ENCODE data around the gene PIP5K1B. TPM values are rescaled to one million over a fixed set of nuclear protein-coding genes. Genes with fewer than 3 reads are reported as not detected.

PIP5K1B gene
- total and polyA plus RNA-seq, 2 donors (not counting 3 experiments of a cell fraction or from before 2014, with no cell fraction given) = 0.27 TPM; not detected in 1

GRCh38 chr9:69046723-69047122 is 341.7 kb downstream of the PIP5K1B start:
- Histone ChIP-seq H2AFZ (ENCODE audit: low read depth, low read length) (no peak overlapping the region), H3K27me3 (ENCODE audit: control insufficient read depth in 2 of 2, insufficient read depth in 2 of 2, low read length in 2 of 2) (no peaks in the 10 kb centered on the region), H3K9ac (replicated peaks; ENCODE audit: extremely low read depth, insufficient read depth, low read length) (no peak overlapping the region), H3K36me3 (ENCODE audit: control insufficient read depth in 2 of 2, extremely low read depth in 1 of 2, insufficient read depth in 2 of 2, low read length in 2 of 2) (peaks cover 0 to 6% of the 10 kb centered on the region in 2 experiments), H3K27ac (ENCODE audit: insufficient read depth, low read depth, low read length) (no peak overlapping the region), H3K4me2 (ENCODE audit: insufficient read depth, low read length) (no peak overlapping the region), H3K79me2 (ENCODE audit: control insufficient read depth, insufficient read depth, low read length) (peaks cover 4% of the 10 kb centered on the region), H3K9me1 (replicated peaks; ENCODE audit: control insufficient read depth, extremely low read depth, insufficient read depth, low read length) (no peaks in the 10 kb centered on the region), H4K20me1 (replicated peaks; ENCODE audit: control insufficient read depth, extremely low read depth, insufficient read depth, low read length) (no peaks in the 10 kb centered on the region), H3K9me3 (replicated peaks; ENCODE audit: control insufficient read depth, insufficient read depth, low read length) (no peaks in the 10 kb centered on the region), H3K4me3 (replicated peaks in 1 of 3; ENCODE audit: insufficient read depth in 1 of 3, low read depth in 1 of 3, low read length in 3 of 3) (no peak overlapping the region), H3K4me1 (ENCODE audit: control insufficient read depth, extremely low read depth, insufficient read depth, low read length) (peaks cover 6% of the 10 kb centered on the region)
- ChIA-PET POLR2A (no interaction called here), CTCF (interaction anchor here (0.9 to 2.0 kb wide), 3 partner anchors 12 to 147 kb away, joined by 3 to 7 read pairs (median 4); partner anchors contain the start of gene FXN)
- dilution Hi-C loops (cut with MboI; ENCODE audit: extremely low pct_ligation_motif_present, low sequenced_read_pairs) = no loop called here
- FAIRE-seq (no peak), DNase-seq (ENCODE audit: low read depth, low spot score) (no peak)
- TF ChIP-seq MAX (IDR thresholded peaks at IDR 0.05; ENCODE audit: insufficient read depth, insufficient read length) = no peak
- TF ChIP-seq POLR2AphosphoS5 (IDR thresholded peaks at IDR 0.05; ENCODE audit: insufficient read depth, low read depth, low read length) = no peak
- TF ChIP-seq EZH2 (IDR thresholded peaks at IDR 0.05; ENCODE audit: borderline replicate concordance, low read depth, low read length, severe bottlenecking) = no peak
- TF ChIP-seq POLR2A (IDR thresholded peaks at IDR 0.05; ENCODE audit: low read depth, low read length) = no peak
- intact Hi-C loops (cut with micrococcal nuclease) = no loop called here
- BruUV-seq (replicated peaks) = no TSS peak

GRCh38 chr9:69047371-69047770 is 342.3 kb downstream of the PIP5K1B start:
- no TSS peak for BruUV-seq (replicated peaks)
- CTCF ChIA-PET = interaction anchor here (0.9 to 2.0 kb wide), 3 partner anchors 12 to 146 kb away, joined by 3 to 7 read pairs (median 4); partner anchors contain the start of gene FXN
- no peak for FAIRE-seq

More at GRCh38 chr9:69047371-69047770, 342.3 kb downstream of the PIP5K1B start:
- POLR2A ChIA-PET = no interaction called here
- Histone ChIP-seq H3K4me1 (ENCODE audit: control insufficient read depth, extremely low read depth, insufficient read depth, low read length) (peaks cover 6% of the 10 kb centered on the region), H3K36me3 (ENCODE audit: control insufficient read depth in 2 of 2, extremely low read depth in 1 of 2, insufficient read depth in 2 of 2, low read length in 2 of 2) (peaks cover 0 to 6% of the 10 kb centered on the region in 2 experiments), H2AFZ (ENCODE audit: low read depth, low read length) (no peak overlapping the region), H3K4me2 (ENCODE audit: insufficient read depth, low read length) (no peak overlapping the region), H3K9me1 (replicated peaks; ENCODE audit: control insufficient read depth, extremely low read depth, insufficient read depth, low read length) (no peaks in the 10 kb centered on the region), H4K20me1 (replicated peaks; ENCODE audit: control insufficient read depth, extremely low read depth, insufficient read depth, low read length) (no peaks in the 10 kb centered on the region), H3K9ac (replicated peaks; ENCODE audit: extremely low read depth, insufficient read depth, low read length) (no peak overlapping the region), H3K27ac (ENCODE audit: insufficient read depth, low read depth, low read length) (no peak overlapping the region), H3K27me3 (ENCODE audit: control insufficient read depth in 2 of 2, insufficient read depth in 2 of 2, low read length in 2 of 2) (no peaks in the 10 kb centered on the region), H3K9me3 (replicated peaks; ENCODE audit: control insufficient read depth, insufficient read depth, low read length) (no peaks in the 10 kb centered on the region), H3K4me3 (replicated peaks in 1 of 3; ENCODE audit: insufficient read depth in 1 of 3, low read depth in 1 of 3, low read length in 3 of 3) (no peak overlapping the region), H3K79me2 (ENCODE audit: control insufficient read depth, insufficient read depth, low read length) (peaks cover 3% of the 10 kb centered on the region)
- no peak for TF ChIP-seq JUN (IDR thresholded peaks at IDR 0.05; ENCODE audit: borderline replicate concordance, insufficient read depth, insufficient read length, low read depth)
- no peak for TF ChIP-seq POLR2A (IDR thresholded peaks at IDR 0.05; ENCODE audit: low read depth, low read length)
- TF ChIP-seq EZH2 (IDR thresholded peaks at IDR 0.05; ENCODE audit: borderline replicate concordance, low read depth, low read length, severe bottlenecking) = no peak
- TF ChIP-seq MAX (IDR thresholded peaks at IDR 0.05; ENCODE audit: insufficient read depth, insufficient read length) = no peak
- TF ChIP-seq FOS (IDR thresholded peaks at IDR 0.05; ENCODE audit: borderline replicate concordance, insufficient read depth, low read length) = no peak
- TF ChIP-seq GATA2 (IDR thresholded peaks at IDR 0.05; ENCODE audit: insufficient read depth, insufficient read length, low read depth, low read length) = no peak
- no peak for TF ChIP-seq MYC (IDR thresholded peaks at IDR 0.05; ENCODE audit: low read depth, low read length)
- no peak for TF ChIP-seq POLR2AphosphoS5 (IDR thresholded peaks at IDR 0.05; ENCODE audit: insufficient read depth, low read depth, low read length)
- TF ChIP-seq CTCF (IDR thresholded peaks at IDR 0.05; ENCODE audit: extremely low read depth in 1 of 2, insufficient read depth in 1 of 2, low read depth in 1 of 2, low read length in 2 of 2) = no peak
- peak; percentile 25 for DNase-seq (ENCODE audit: low read depth, low spot score)
- intact Hi-C loops (cut with micrococcal nuclease) (no loop called here), dilution Hi-C loops (cut with MboI; ENCODE audit: extremely low pct_ligation_motif_present, low sequenced_read_pairs) (no loop called here)
